GM12872 (cell line): ENCODE results near the gene EXD3.

Experiments used
- CTCF ChIP-seq: IDR thresholded peaks from 3 replicates; pipeline ENCODE4 v1.5.1; 2011; ENCODE audit warnings: low read depth, mild to moderate bottlenecking, low read length, moderate library complexity; ENCODE audit not compliant: insufficient read depth

Gene EXD3

GRCh38 chr9:137276473-137277328 is 146.3 kb downstream of the EXD3 start:
- no peak for TF ChIP-seq CTCF

DNA sequence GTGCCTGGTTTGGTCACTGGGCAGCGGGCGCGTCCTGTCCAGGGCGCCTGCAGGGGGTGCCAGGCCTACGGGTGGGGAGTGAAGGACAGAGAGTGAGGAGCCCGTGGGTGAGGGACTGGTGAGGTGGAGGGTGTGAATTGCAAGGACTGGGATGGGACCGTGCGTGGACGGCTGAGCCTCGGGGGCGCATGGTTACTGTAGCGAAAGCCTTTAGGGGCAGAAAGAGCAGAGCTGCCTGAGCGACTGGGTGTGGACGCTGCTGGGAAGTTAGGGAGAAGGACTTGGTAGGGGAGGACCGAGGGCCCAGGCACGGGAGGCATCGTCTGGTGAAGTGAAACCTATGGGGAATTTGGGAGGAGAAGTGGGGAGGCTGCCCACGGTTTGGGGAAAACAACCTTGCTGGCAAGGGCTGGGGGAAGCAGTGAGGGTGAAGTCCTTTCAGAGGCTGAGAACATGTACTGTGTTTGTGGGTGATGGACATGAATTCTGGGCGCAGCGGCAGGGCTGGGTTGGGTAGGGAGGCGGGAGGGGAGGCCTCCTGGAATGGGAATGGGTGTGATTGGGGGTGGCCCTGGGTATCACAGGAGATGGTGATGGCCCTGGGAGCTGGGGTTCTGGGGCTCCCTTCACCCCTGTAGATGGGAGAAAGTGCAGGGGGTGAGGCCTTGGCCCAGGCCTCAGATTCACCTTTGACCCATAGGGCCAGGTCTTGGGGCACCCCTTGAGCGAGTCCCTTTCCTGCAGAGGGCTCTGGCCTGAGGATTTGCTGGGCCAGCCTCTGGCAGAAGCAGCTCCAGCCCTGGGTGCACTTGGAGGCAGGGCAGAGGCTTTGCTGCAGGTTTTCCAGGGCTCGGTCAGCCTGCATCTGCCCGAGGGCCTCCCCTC is 147.1 kb downstream of the EXD3 start:
- TF ChIP-seq CTCF = no peak

DNA sequence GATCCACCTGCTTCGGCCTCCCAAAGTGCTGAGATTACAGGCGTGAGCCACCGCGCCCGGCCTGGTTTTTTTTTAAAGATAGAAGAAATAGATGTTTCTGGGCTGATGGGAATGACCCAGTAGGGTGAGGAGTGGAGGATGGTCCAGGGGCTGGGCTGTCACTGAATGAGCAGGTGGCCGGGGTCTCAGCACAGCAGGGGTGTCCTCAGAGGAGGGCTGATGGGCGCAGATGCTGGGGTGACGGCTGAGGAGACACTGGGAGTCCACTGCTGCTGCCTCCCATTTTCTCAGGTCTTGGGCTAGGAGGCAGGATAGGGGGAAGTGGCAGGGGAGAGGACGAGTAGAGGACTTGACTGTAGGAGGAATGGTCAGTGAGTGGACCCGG is 147.8 kb downstream of the EXD3 start:
- TF ChIP-seq CTCF = no peak

GRCh38 chr9:137273611-137274320 is 149.2 kb downstream of the EXD3 start:
- no peak for TF ChIP-seq CTCF

DNA sequence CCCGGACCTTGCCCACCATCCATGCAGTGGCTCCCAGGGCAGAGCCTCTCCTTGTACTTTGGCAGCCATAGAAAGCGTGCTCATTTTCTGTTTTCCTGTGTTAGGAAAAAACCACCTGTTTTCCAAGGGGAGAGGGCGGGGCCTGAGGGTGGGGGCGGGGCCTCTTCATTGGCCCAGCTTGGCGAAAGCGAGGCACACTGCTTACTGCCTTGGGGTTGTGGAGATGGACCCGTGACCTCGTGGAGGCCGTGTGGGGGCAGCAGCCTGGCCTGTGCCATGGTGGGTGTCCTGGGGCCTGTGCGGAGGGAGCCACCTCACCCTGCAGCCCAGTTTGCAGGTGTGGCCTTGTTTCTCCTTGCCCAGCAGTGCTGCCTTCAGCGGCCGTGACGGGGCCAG is 149.9 kb downstream of the EXD3 start:
- no peak for TF ChIP-seq CTCF

DNA sequence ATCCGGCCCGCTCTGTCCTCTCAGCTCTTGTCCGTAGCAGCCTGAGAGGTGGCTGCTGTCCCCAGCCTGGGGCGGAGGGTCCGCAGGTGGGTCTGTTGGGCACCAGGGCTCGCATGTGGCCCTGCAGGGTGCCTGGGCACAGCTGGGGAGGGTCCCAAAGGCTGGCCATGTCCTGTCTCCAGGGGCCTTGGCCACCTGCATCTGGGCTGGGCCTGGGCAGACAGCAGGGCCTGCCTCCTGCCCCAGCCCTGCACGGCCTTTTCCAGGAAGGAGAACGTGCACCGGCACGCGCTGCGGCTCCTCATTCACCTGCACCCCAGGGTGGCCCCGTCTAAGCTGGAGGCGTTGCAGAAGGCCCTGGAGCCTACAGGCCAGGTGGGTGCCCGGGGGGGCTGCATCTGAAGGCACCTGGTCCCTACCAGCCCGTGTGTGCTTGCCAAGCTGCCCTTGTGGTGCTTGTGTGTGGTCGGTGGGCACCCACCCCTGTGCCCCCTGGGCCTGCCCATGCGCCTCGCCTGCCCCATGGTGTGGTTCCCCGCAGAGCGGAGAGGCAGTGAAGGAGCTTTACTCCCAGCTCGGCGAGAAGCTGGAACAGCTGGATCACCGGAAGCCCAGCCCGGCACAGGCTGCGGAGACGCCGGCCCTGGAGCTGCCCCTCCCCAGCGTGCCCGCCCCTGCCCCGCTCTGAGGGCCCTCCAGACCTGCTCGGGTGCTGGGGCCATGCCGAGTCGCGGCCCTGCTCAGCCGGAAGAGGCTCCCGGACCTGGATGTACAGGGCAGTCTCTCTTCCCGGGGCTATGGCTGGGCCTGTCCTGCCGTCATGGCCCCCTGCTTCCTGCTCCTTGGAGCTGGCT is 150.5 kb downstream of the EXD3 start:
- no peak for TF ChIP-seq CTCF
